Nephron progenitor cell (in vitro differentiated cells): ENCODE measurements around the gene CLEC16A.

Source experiments
- DNase-seq: peaks from one replicate; pipeline ENCODE4 v3.0.0; 2021
- H3K27ac Mint-ChIP-seq: 2 replicates; pipeline ENCODE4 v1.8.0; 2021; ENCODE audit warnings: mild to moderate bottlenecking, moderate library complexity, mixed read lengths
- H3K27me3 Mint-ChIP-seq: 2 replicates; pipeline ENCODE4 v1.8.0; 2021; ENCODE audit warnings: mild to moderate bottlenecking, low read depth, mixed read lengths; ENCODE audit not compliant: poor library complexity
- H3K36me3 Mint-ChIP-seq: 2 replicates; pipeline ENCODE4 v1.8.0; 2021; ENCODE audit warnings: low read depth, mixed read lengths
- H3K4me1 Mint-ChIP-seq: 2 replicates; pipeline ENCODE4 v1.8.0; 2021; ENCODE audit warnings: mixed read lengths
- H3K4me3 Mint-ChIP-seq: 2 replicates; pipeline ENCODE4 v1.8.0; 2021; ENCODE audit warnings: mild to moderate bottlenecking, moderate library complexity, mixed read lengths
- H3K9me3 Mint-ChIP-seq: 2 replicates; pipeline ENCODE4 v1.8.0; 2021; ENCODE audit warnings: mild to moderate bottlenecking, moderate library complexity, mixed read lengths
- CTCF ChIP-seq: fragments of 200-600 bp; sonication (generic); IDR thresholded peaks from 2 replicates; pipeline ENCODE4 v1.5.0; 2021; ENCODE audit warnings: antibody characterized with exemption

CLEC16A gene

GRCh38 chr16:11111150-11111549 is 166.8 kb downstream of the CLEC16A start:
- TF ChIP-seq CTCF: no peak
- Mint-ChIP-seq H3K4me3 (no peak overlapping the region), H3K36me3 (peaks cover 14% of the 10 kb centered on the region), H3K9me3 (peaks cover 14% of the 10 kb centered on the region), H3K4me1 (peaks cover 39% of the 10 kb centered on the region), H3K27ac (no peak overlapping the region), H3K27me3 (peaks cover 5% of the 10 kb centered on the region)
- no peak for DNase-seq

- no peak for DNase-seq
- H3K9me3 Mint-ChIP-seq: peaks cover 14% of the 10 kb centered on the region
- no peak overlapping the region for H3K4me3 Mint-ChIP-seq
- peaks cover 5% of the 10 kb centered on the region for H3K27me3 Mint-ChIP-seq
- H3K4me1 Mint-ChIP-seq: peaks cover 36% of the 10 kb centered on the region
- H3K36me3 Mint-ChIP-seq: peaks cover 19% of the 10 kb centered on the region
- no peak for TF ChIP-seq CTCF
- no peak overlapping the region for H3K27ac Mint-ChIP-seq
These were observed 167.7 kb downstream of the CLEC16A start for GRCh38 chr16:11111856-11112634.

- peaks cover 19% of the 10 kb centered on the region for H3K36me3 Mint-ChIP-seq
- H3K27me3 Mint-ChIP-seq: peaks cover 5% of the 10 kb centered on the region
- H3K4me1 Mint-ChIP-seq: peaks cover 28% of the 10 kb centered on the region
- H3K4me3 Mint-ChIP-seq: no peak overlapping the region
- peaks cover 14% of the 10 kb centered on the region for H3K9me3 Mint-ChIP-seq
- no peak for TF ChIP-seq CTCF
- DNase-seq: no peak
- peak overlapping the region; percentile 57 for H3K27ac Mint-ChIP-seq
These were observed 168.5 kb downstream of the CLEC16A start for GRCh38 chr16:11112723-11113348.

GRCh38 chr16:11114366-11115164 is 170.2 kb downstream of the CLEC16A start:
- no peak for TF ChIP-seq CTCF
- Mint-ChIP-seq H3K27me3 (peaks cover 5% of the 10 kb centered on the region), H3K4me3 (no peak overlapping the region), H3K4me1 (peaks cover 22% of the 10 kb centered on the region), H3K36me3 (peaks cover 19% of the 10 kb centered on the region), H3K9me3 (peaks cover 14% of the 10 kb centered on the region), H3K27ac (peak overlapping the region; percentile 2)
- DNase-seq: no peak

GRCh38 chr16:11117576-11118211 is 173.3 kb downstream of the CLEC16A start:
- H3K4me1 Mint-ChIP-seq: peaks cover 23% of the 10 kb centered on the region
- no peaks in the 10 kb centered on the region for H3K27me3 Mint-ChIP-seq
- H3K27ac Mint-ChIP-seq: no peak overlapping the region
- no peak for TF ChIP-seq CTCF
- no peak for DNase-seq
- H3K9me3 Mint-ChIP-seq: no peaks in the 10 kb centered on the region
- peaks cover 13% of the 10 kb centered on the region for H3K36me3 Mint-ChIP-seq
- H3K4me3 Mint-ChIP-seq: no peak overlapping the region
